ENCODE results near the gene RASGRP1. TPM values are rescaled to one million over a fixed set of nuclear protein-coding genes. Genes with fewer than 3 reads are reported as not detected.

The RASGRP1 gene
- total RNA-seq, result 5.2 and 9.5 TPM in 2 replicates

- peak within 1 kb of the TSS; percentile 54 for H3K4me3 ChIP-seq (ENCODE audit: low read depth, low read length)
- TF ChIP-seq CTCF (IDR thresholded peaks at IDR 0.05; ENCODE audit: insufficient read depth, low read depth, low read length), result peak; percentile 6
- peak; percentile 53 for DNase-seq (ENCODE audit: low read depth)
Observed at GRCh38 chr15:38564557-38565286, at the start of gene RASGRP1. Gene RASGRP1 (minus strand): TSS chr15:38564814. CDS start chr15:38564628, 186 bp downstream.

- H3K4me3 ChIP-seq (ENCODE audit: low read depth, low read length), result no peak overlapping the region
- TF ChIP-seq CTCF (IDR thresholded peaks at IDR 0.05; ENCODE audit: insufficient read depth, low read depth, low read length), result no peak
- no peak for DNase-seq (ENCODE audit: low read depth)
Observed at GRCh38 chr15:38613085-38613484, 48.5 kb upstream of the RASGRP1 start.

- no peak overlapping the region for H3K4me3 ChIP-seq (ENCODE audit: low read depth, low read length)
- DNase-seq (ENCODE audit: low read depth), result no peak
- no peak for TF ChIP-seq CTCF (IDR thresholded peaks at IDR 0.05; ENCODE audit: insufficient read depth, low read depth, low read length)
Observed at GRCh38 chr15:38612159-38612863, 47.7 kb upstream of the RASGRP1 start.

- DNase-seq (ENCODE audit: low read depth), result no peak
- no peak overlapping the region for H3K4me3 ChIP-seq (ENCODE audit: low read depth, low read length)
- no peak for TF ChIP-seq CTCF (IDR thresholded peaks at IDR 0.05; ENCODE audit: insufficient read depth, low read depth, low read length)
Observed at GRCh38 chr15:38611228-38611627, 46.6 kb upstream of the RASGRP1 start.

GRCh38 chr15:38610748-38611147 lies 46.1 kb upstream of the RASGRP1 start:
- DNase-seq (ENCODE audit: low read depth), result no peak
- no peak for TF ChIP-seq CTCF (IDR thresholded peaks at IDR 0.05; ENCODE audit: insufficient read depth, low read depth, low read length)

GRCh38 chr15:38609097-38609738 lies 44.6 kb upstream of the RASGRP1 start:
- no peak overlapping the region for H3K4me3 ChIP-seq (ENCODE audit: low read depth, low read length)
- TF ChIP-seq CTCF (IDR thresholded peaks at IDR 0.05; ENCODE audit: insufficient read depth, low read depth, low read length), result no peak
- no peak for DNase-seq (ENCODE audit: low read depth)

More at GRCh38 chr15:38610748-38611147, 46.1 kb upstream of the RASGRP1 start:
- H3K4me3 ChIP-seq (ENCODE audit: low read depth, low read length), result no peak overlapping the region
